HepG2 (cell line): ENCODE measurements around the gene CDK5RAP2. TPM values are rescaled to one million over a fixed set of nuclear protein-coding genes. Genes with fewer than 3 reads are reported as not detected.
A peak's percentile ranks its signal among the peaks of the same experiment; 100 is the strongest.

Source experiments
- AKAP8 ChIP-seq: sonication (generic); formaldehyde crosslinking; IDR thresholded peaks from 2 replicates; pipeline ENCODE4 v1.5.1; 2020; ENCODE audit warnings: mild to moderate bottlenecking, missing genetic modification reagents
- BORCS8-MEF2B ChIP-seq: sonication (generic); formaldehyde crosslinking; IDR thresholded peaks from 2 replicates; pipeline ENCODE4 v1.8.0; 2022; ENCODE audit warnings: mild to moderate bottlenecking, missing genetic modification reagents
- GATAD2A ChIP-seq: IDR thresholded peaks from 2 replicates; pipeline ENCODE4 v1.6.1; 2016
- IRX3 ChIP-seq: sonication (generic); formaldehyde crosslinking; IDR thresholded peaks from 2 replicates; pipeline ENCODE4 v1.8.1; 2023; ENCODE audit warnings: mild to moderate bottlenecking, low read depth, missing genetic modification reagents, borderline replicate concordance
- KAT8 ChIP-seq: IDR thresholded peaks from 2 replicates; pipeline ENCODE4 v1.6.1; 2016; ENCODE audit warnings: missing genetic modification reagents, missing compliant biosample characterization
- KLF6 ChIP-seq: IDR thresholded peaks from 2 replicates; pipeline ENCODE4 v1.8.0; 2016; ENCODE audit warnings: missing biosample characterization, missing genetic modification reagents
- MXD1 ChIP-seq: sonication (generic); formaldehyde crosslinking; IDR thresholded peaks from 2 replicates; pipeline ENCODE4 v1.4.0; 2020; ENCODE audit warnings: mild to moderate bottlenecking, missing genetic modification reagents
- MYC ChIP-seq: sonication (generic); formaldehyde crosslinking; IDR thresholded peaks from 2 replicates; pipeline ENCODE4 v1.9.0; 2021; ENCODE audit warnings: missing genetic modification reagents, borderline replicate concordance
- NFE2 ChIP-seq: sonication (generic); formaldehyde crosslinking; IDR thresholded peaks from 2 replicates; pipeline ENCODE4 v1.4.0; 2020; ENCODE audit warnings: missing genetic modification reagents
- NPAS2 ChIP-seq: sonication (generic); formaldehyde crosslinking; IDR thresholded peaks from 2 replicates; pipeline ENCODE4 v1.8.0; 2022; ENCODE audit warnings: mild to moderate bottlenecking, missing genetic modification reagents, borderline replicate concordance
- PLSCR1 ChIP-seq: sonication (generic); formaldehyde crosslinking; IDR thresholded peaks from 2 replicates; pipeline ENCODE4 v1.5.0; 2020; ENCODE audit warnings: missing genetic modification reagents, mild to moderate bottlenecking, borderline replicate concordance
- POGK ChIP-seq: sonication (generic); formaldehyde crosslinking; conservative IDR thresholded peaks from 2 replicates; pipeline ENCODE4 v1.8.0; 2022; ENCODE audit warnings: mild to moderate bottlenecking, moderate library complexity, missing genetic modification reagents
- PREB ChIP-seq: sonication (generic); formaldehyde crosslinking; IDR thresholded peaks from 2 replicates; pipeline ENCODE4 v1.4.0; 2020; ENCODE audit warnings: missing genetic modification reagents
- SNAI1 ChIP-seq: sonication (generic); formaldehyde crosslinking; IDR thresholded peaks from 2 replicates; pipeline ENCODE4 v1.5.0; 2020; ENCODE audit warnings: mild to moderate bottlenecking, missing genetic modification reagents, borderline replicate concordance
- STAG1 ChIP-seq: sonication (generic); formaldehyde crosslinking; IDR thresholded peaks from 2 replicates; pipeline ENCODE4 v1.4.0; 2020; ENCODE audit warnings: missing genetic modification reagents
- STAT5B ChIP-seq: sonication (generic); formaldehyde crosslinking; IDR thresholded peaks from 2 replicates; pipeline ENCODE4 v1.4.0; 2020; ENCODE audit warnings: missing genetic modification reagents
- TBP ChIP-seq: sonication (generic); formaldehyde crosslinking; IDR thresholded peaks from 2 replicates; pipeline ENCODE4 v1.5.0; 2020; ENCODE audit warnings: missing genetic modification reagents
- ZBED4 ChIP-seq: sonication (generic); formaldehyde crosslinking; IDR thresholded peaks from 2 replicates; pipeline ENCODE4 v1.4.0; 2020; ENCODE audit warnings: missing genetic modification reagents, borderline replicate concordance
- ZFP82 ChIP-seq: sonication (generic); formaldehyde crosslinking; IDR thresholded peaks from 2 replicates; pipeline ENCODE4 v1.5.1; 2020; ENCODE audit warnings: mild to moderate bottlenecking, missing genetic modification reagents, borderline replicate concordance
- ZUFSP ChIP-seq: sonication (generic); formaldehyde crosslinking; IDR thresholded peaks from 2 replicates; pipeline ENCODE4 v1.9.0; 2021; ENCODE audit warnings: missing genetic modification reagents, mild to moderate bottlenecking, borderline replicate concordance
- polyA plus RNA-seq, 8 experiments: library from polyadenylated mRNA; depleted of rRNA in 3 of 8; stranded (reverse) in 7 of 8; unstranded in 1 of 8; fragments of >200 nt; fragmentation: Illumina TruSeq in 4 of 8; extraction: Trizol in 4 of 8; gene quantifications; 2 replicates each; pipeline versions ENCODE4 v1.2.1 to v1.2.3, GENCODE V29; 2011 to 2016; ENCODE audit warnings: low read depth in 4 of 8, missing spikeins in 1 of 8, mixed read lengths in 1 of 8; ENCODE audit not compliant: insufficient read depth in 1 of 8
- total RNA-seq, 5 experiments: library from RNA; depleted of rRNA; stranded (reverse); fragments of >200 nt; fragmentation: Illumina TruSeq; extraction: Trizol; gene quantifications; 2 replicates each; pipeline ENCODE4 v1.2.3, GENCODE V29; 2016; ENCODE audit warnings: low read depth in 1 of 5

The CDK5RAP2 gene
- total and polyA plus RNA-seq, 2 of the 13 experiments (the other 11 are each of a cell fraction or from before 2014, with no cell fraction given): 31.8 to 42.2 TPM

GRCh38 chr9:120387257-120388002, 192.5 kb downstream of the CDK5RAP2 start (continued):
- TF ChIP-seq IRX3 (CRISPR knock-in tag) (no peak), BORCS8-MEF2B (CRISPR knock-in tag) (peak; percentile 52; the same call in 1 of the 2 replicates), NFE2 (CRISPR knock-in tag) (no peak), STAT5B (CRISPR knock-in tag) (no peak), PLSCR1 (CRISPR knock-in tag) (no peak), KAT8 (CRISPR knock-in tag) (peak; percentile 54), KLF6 (no peak), ZUFSP (CRISPR knock-in tag) (no peak), MYC (CRISPR knock-in tag) (0 out of 2 replicates have a peak, but pooled peaks have one; percentile 29), ZFP82 (no peak), ZBED4 (CRISPR knock-in tag) (0 out of 2 replicates have a peak, but pooled peaks have one; percentile 63), NPAS2 (CRISPR knock-in tag) (no peak), AKAP8 (CRISPR knock-in tag) (no peak), TBP (CRISPR knock-in tag) (no peak), GATAD2A (CRISPR knock-in tag) (peak; percentile 82), MXD1 (CRISPR knock-in tag) (no peak), SNAI1 (CRISPR knock-in tag) (no peak), POGK (CRISPR knock-in tag) (no peak), PREB (CRISPR knock-in tag) (no peak), STAG1 (CRISPR knock-in tag) (peak; percentile 51)
